ELF-1 (cell line): ENCODE data around the gene PLA2G2E.
A peak's percentile ranks its signal among the peaks of the same experiment; 100 is the strongest.
"Not testable (repeated sequence)": the region's sequence is repeated elsewhere in the genome, so short reads cannot be mapped to it uniquely, and the experiment has no call there.

Source experiments
- DNase-seq: peaks from one replicate; pipeline ENCODE4 v3.0.0-alpha.2; 2016; ENCODE audit warnings: low read depth, low spot score

The PLA2G2E gene

GRCh38 chr1:19884312-19884711 is 39.1 kb downstream of the PLA2G2E start:
- no peak for DNase-seq

- peak; percentile 98 for DNase-seq
Observed at GRCh38 chr1:19882111-19883071, 41.0 kb downstream of the PLA2G2E start, which contains the start of gene OTUD3. Gene OTUD3 (plus strand): TSS chr1:19882395. CDS start chr1:19882514, 119 bp downstream.

- DNase-seq, result not testable (repeated sequence)
Observed at GRCh38 chr1:19880841-19881240, 42.6 kb downstream of the PLA2G2E start.

GRCh38 chr1:19879661-19880060 is 43.8 kb downstream of the PLA2G2E start:
- DNase-seq, result no peak

- no peak for DNase-seq
Observed at GRCh38 chr1:19879227-19879626, 44.2 kb downstream of the PLA2G2E start.

GRCh38 chr1:19878637-19878985 is 44.8 kb downstream of the PLA2G2E start:
- DNase-seq, result no peak

- DNase-seq, result peak; percentile 5
Observed at GRCh38 chr1:19877821-19878636, 45.4 kb downstream of the PLA2G2E start.

GRCh38 chr1:19877181-19877750 is 46.2 kb downstream of the PLA2G2E start:
- DNase-seq, result peak; percentile 47

GRCh38 chr1:19872190-19872589 is 51.2 kb downstream of the PLA2G2E start:
- DNase-seq, result no peak
